ENCODE measurements around the gene LDHD. TPM values are rescaled to one million over a fixed set of nuclear protein-coding genes. Genes with fewer than 3 reads are reported as not detected.

The LDHD gene
- total and polyA plus RNA-seq, 2 of the 13 experiments (the other 11 are each of a cell fraction or from before 2014, with no cell fraction given), result 9.1 to 9.8 TPM

DNA sequence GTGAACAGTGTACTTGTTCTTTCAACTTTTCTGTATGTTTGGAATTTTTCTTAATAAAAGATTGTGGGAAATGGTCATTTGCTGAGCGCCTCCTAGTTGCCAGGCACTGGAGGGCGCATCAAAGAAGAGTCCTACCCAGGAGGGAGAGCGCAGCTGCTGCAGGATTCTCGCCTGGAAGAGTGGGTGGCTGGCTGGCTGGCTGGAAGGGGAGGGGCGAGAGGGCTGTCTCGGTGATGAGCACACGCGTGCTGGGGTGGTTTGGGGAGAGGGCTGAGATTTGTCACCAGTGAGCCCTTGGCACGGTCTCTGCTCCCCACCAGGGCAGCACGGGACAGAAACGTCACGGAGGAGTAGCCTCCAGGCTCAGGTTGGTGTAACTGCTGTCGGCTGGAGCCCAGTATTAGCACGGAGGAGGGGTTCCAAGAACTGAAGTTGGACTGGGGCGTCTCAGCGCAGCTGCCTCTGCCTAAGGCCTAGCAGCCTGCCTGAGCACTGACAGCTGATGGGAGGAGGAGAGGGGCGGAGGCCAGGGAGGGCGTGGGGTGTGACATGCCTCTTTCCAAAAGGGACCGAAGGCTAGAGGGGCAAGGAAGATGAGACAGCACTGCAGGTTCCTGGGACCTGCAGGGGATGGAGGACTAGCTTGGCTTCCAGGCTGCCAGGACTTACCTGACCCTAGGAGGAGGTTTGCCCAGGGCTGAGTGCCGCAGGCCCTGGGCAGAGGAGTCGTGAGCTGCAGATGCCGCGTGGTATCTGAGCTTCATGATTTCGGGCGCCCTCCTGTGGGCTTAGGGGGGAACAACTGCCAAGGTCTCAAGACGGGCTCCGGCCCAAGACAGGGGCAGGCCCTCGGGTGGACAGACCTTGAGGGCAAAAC is 5.7 kb downstream of the LDHD start (continued):
- TF ChIP-seq, protein P1, sequence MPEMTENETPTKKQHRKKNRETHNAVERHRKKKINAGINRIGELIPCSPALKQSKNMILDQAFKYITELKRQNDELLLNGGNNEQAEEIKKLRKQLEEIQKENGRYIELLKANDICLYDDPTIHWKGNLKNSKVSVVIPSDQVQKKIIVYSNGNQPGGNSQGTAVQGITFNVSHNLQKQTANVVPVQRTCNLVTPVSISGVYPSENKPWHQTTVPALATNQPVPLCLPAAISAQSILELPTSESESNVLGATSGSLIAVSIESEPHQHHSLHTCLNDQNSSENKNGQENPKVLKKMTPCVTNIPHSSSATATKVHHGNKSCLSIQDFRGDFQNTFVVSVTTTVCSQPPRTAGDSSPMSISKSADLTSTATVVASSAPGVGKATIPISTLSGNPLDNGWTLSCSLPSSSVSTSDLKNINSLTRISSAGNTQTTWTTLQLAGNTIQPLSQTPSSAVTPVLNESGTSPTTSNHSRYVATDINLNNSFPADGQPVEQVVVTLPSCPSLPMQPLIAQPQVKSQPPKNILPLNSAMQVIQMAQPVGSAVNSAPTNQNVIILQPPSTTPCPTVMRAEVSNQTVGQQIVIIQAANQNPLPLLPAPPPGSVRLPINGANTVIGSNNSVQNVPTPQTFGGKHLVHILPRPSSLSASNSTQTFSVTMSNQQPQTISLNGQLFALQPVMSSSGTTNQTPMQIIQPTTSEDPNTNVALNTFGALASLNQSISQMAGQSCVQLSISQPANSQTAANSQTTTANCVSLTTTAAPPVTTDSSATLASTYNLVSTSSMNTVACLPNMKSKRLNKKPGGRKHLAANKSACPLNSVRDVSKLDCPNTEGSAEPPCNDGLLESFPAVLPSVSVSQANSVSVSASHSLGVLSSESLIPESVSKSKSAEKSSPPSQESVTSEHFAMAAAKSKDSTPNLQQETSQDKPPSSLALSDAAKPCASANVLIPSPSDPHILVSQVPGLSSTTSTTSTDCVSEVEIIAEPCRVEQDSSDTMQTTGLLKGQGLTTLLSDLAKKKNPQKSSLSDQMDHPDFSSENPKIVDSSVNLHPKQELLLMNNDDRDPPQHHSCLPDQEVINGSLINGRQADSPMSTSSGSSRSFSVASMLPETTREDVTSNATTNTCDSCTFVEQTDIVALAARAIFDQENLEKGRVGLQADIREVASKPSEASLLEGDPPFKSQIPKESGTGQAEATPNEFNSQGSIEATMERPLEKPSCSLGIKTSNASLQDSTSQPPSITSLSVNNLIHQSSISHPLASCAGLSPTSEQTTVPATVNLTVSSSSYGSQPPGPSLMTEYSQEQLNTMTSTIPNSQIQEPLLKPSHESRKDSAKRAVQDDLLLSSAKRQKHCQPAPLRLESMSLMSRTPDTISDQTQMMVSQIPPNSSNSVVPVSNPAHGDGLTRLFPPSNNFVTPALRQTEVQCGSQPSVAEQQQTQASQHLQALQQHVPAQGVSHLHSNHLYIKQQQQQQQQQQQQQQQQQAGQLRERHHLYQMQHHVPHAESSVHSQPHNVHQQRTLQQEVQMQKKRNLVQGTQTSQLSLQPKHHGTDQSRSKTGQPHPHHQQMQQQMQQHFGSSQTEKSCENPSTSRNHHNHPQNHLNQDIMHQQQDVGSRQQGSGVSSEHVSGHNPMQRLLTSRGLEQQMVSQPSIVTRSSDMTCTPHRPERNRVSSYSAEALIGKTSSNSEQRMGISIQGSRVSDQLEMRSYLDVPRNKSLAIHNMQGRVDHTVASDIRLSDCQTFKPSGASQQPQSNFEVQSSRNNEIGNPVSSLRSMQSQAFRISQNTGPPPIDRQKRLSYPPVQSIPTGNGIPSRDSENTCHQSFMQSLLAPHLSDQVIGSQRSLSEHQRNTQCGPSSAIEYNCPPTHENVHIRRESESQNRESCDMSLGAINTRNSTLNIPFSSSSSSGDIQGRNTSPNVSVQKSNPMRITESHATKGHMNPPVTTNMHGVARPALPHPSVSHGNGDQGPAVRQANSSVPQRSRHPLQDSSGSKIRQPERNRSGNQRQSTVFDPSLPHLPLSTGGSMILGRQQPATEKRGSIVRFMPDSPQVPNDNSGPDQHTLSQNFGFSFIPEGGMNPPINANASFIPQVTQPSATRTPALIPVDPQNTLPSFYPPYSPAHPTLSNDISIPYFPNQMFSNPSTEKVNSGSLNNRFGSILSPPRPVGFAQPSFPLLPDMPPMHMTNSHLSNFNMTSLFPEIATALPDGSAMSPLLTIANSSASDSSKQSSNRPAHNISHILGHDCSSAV (CRISPR knock-in tag; IDR thresholded peaks at IDR 0.05; ENCODE audit: borderline replicate concordance), result no peak
- TF ChIP-seq HOXA7 (CRISPR knock-in tag; IDR thresholded peaks at IDR 0.05) (no peak), BHLHE40 (IDR thresholded peaks at IDR 0.05; ENCODE audit: low read length) (peak; percentile 49; the same call in 1 of the 2 replicates), MEF2D (CRISPR knock-in tag; IDR thresholded peaks at IDR 0.05) (peak; percentile 36), FOXC1 (CRISPR knock-in tag; IDR thresholded peaks at IDR 0.05; ENCODE audit: borderline replicate concordance) (0 out of 2 replicates have a peak, but pooled peaks have one; percentile 57), ZNF564 (CRISPR knock-in tag; IDR thresholded peaks at IDR 0.05) (no peak), ZNF138 (CRISPR knock-in tag; IDR thresholded peaks at IDR 0.05; ENCODE audit: low read depth) (no peak), ZNF724P (CRISPR knock-in tag; IDR thresholded peaks at IDR 0.05; ENCODE audit: borderline replicate concordance) (0 out of 2 replicates have a peak, but pooled peaks have one; percentile 55), ZNF891 (CRISPR knock-in tag; IDR thresholded peaks at IDR 0.05) (no peak; the same call in 1 of the 2 replicates), ZNF10 (CRISPR knock-in tag; IDR thresholded peaks at IDR 0.05; ENCODE audit: borderline replicate concordance, low read depth) (no peak), NR2F1 (CRISPR knock-in tag; IDR thresholded peaks at IDR 0.05) (0 out of 4 replicates have a peak, but pooled peaks of 1 of the 2 experiments have one; percentile 13), ZNF143 (CRISPR knock-in tag; IDR thresholded peaks at IDR 0.05) (0 out of 2 replicates have a peak, but pooled peaks have one; percentile 58), ZNF883 (CRISPR knock-in tag; IDR thresholded peaks at IDR 0.05; ENCODE audit: not compliant biosample characterization) (peak; percentile 34), HHEX (CRISPR knock-in tag; IDR thresholded peaks at IDR 0.05) (no peak)
- TF ChIP-seq, protein P2, sequence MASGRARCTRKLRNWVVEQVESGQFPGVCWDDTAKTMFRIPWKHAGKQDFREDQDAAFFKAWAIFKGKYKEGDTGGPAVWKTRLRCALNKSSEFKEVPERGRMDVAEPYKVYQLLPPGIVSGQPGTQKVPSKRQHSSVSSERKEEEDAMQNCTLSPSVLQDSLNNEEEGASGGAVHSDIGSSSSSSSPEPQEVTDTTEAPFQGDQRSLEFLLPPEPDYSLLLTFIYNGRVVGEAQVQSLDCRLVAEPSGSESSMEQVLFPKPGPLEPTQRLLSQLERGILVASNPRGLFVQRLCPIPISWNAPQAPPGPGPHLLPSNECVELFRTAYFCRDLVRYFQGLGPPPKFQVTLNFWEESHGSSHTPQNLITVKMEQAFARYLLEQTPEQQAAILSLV (CRISPR knock-in tag; IDR thresholded peaks at IDR 0.05; ENCODE audit: borderline replicate concordance), result 0 out of 2 replicates have a peak, but pooled peaks have one; percentile 27
- TF ChIP-seq, protein P3, sequence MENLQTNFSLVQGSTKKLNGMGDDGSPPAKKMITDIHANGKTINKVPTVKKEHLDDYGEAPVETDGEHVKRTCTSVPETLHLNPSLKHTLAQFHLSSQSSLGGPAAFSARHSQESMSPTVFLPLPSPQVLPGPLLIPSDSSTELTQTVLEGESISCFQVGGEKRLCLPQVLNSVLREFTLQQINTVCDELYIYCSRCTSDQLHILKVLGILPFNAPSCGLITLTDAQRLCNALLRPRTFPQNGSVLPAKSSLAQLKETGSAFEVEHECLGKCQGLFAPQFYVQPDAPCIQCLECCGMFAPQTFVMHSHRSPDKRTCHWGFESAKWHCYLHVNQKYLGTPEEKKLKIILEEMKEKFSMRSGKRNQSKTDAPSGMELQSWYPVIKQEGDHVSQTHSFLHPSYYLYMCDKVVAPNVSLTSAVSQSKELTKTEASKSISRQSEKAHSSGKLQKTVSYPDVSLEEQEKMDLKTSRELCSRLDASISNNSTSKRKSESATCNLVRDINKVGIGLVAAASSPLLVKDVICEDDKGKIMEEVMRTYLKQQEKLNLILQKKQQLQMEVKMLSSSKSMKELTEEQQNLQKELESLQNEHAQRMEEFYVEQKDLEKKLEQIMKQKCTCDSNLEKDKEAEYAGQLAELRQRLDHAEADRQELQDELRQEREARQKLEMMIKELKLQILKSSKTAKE (CRISPR knock-in tag; IDR thresholded peaks at IDR 0.05; ENCODE audit: borderline replicate concordance), result no peak
